ENCODE results near the gene UGT2B10.

The UGT2B10 gene

DNA sequence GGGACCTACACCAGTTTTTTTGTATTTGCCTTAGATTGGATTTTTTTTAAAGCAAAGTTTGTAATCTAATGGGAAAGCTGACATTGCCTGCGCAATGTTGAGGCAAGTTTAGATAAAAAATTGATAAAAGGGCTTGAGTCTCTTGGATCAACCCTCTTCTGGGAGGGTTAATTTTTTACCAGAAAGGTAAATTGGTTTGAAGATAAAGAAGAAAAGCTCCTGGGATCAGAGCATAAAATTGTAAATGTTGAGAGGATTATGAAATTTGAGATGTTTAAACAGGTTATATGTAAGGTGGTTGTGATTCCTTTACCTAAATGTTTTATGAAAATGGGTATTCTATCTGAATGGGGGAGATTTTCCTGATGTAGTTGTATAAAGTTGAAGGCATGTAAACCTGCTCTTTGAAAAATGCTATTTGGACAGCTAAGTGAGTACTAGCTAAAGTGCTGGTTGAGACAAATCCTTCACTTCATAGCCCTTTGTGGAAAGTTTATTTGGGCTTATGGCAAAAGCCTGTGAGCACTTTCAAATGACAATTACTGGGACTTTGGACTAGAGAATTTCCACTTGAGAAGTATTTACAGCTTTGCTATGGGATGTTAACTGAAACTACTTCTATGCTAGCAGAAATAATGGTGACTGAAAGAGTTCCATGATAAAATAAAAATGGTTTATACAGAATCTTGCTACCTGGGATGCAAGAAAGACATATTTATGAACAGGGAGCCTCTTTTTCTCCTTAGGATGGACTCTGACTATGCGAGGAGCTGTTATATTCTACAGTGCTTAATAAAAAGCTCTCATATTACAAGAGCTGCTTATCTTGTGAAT lies 56.2 kb downstream of the UGT2B10 start:
- DNase-seq = no peak

DNA sequence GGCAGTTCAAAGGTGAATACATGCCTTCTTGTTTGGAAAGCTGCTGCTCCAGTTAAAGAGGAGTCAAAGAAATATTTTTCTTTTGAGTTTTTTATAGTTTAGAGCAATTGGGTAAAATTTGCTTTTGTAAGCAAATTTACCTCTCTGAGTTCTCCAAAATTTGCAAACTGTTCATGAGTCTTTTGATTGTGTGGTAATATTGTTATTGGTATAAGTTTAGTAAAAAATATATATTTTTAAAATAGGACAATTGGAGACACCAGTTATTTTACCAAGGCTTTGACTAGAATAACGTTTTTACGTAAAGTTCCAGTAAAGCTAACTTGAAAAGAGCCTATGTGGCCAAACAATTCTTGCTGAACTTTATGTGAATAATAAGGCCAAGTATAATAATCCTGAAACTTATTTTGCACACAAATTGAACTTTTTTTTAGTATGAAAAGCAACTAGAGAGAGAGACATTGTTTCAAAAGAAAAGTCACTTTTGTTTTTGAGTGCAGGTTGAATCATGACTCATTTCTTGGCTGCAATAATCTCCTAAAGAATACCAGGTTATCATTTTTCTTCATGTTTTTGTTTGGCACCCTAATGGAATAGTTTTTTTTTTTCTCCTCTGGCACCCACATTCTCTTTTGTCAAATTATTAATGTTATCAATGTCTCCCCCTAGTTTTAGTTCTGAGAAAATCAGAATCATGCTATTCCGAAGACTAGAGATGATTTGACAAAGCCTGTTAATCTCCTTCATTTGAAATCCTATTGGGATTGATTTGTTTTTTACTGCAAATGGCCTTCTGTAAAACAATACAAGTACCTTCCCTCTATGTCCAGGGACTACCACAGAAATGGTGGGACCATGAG lies 57.1 kb downstream of the UGT2B10 start:
- DNase-seq = no peak

DNA sequence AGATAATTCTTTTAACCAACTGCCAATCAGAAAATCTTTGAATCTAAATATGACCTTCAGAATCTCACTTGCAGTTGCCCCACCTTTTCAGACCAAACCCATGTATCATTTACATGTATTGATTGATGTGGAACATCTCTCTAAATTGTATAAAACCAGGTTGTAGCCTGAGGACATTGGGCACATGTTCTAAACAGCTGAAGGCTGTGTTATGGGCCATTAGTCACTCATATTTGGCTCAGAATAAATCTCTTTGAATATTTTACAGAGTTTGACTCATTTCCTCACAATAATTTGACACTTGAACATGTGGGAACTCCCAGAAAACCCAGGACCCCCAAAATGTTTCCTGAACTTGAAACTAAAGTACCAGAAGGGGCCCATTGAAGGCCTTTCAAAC lies 58.7 kb downstream of the UGT2B10 start:
- DNase-seq = no peak

DNA sequence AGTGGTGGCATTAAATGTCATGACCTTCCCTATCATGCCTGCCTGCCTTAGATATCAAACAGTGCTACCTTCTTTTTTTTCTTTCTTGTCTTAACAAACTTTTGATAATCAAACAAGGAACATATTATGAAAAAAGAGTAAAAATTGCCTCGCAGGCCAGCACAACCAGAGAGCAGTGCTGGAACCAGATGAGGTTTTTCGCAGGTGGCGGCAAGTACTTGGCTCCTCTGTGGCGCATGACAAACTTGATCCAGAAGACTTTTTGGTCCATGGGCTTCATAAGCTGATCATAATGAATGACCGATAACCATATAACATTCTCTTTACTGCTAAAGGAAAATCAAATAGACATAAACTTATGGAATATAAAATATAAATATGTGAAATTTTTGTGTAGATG lies 61.8 kb downstream of the UGT2B10 start:
- DNase-seq = no peak

- DNase-seq = no peak
These were observed 62.3 kb downstream of the UGT2B10 start for GRCh38 chr4:68878048-68878447.

Data from activated CD4-positive, alpha-beta T cell treated with anti-CD3 and anti-CD28 coated beads for 4 hours (primary cell).